Large intestine (tissue), 12 donors: ENCODE measurements around the gene LEMD3. TPM values are rescaled to one million over a fixed set of nuclear protein-coding genes. Genes with fewer than 3 reads are reported as not detected.

Experiments used
- DNase-seq, 2 donors: peaks; one replicate each; pipeline versions ENCODE4 v3.0.0 to v3.0.0-alpha.2; 2013
- H3K27ac ChIP-seq: one replicate; pipeline ENCODE4 v1.5.1; 2013; ENCODE audit warnings: low read length
- H3K27me3 ChIP-seq: 2 replicates; pipeline ENCODE4 v1.6.1; 2013; ENCODE audit warnings: low read length; ENCODE audit not compliant: control insufficient read depth, insufficient read depth
- H3K36me3 ChIP-seq: 2 replicates; pipeline ENCODE4 v1.6.1; 2013; ENCODE audit warnings: low read length; ENCODE audit not compliant: control insufficient read depth, insufficient read depth
- H3K4me1 ChIP-seq: one replicate; pipeline ENCODE4 v1.6.1; 2013; ENCODE audit warnings: low read length; ENCODE audit not compliant: control insufficient read depth, insufficient read depth
- H3K4me3 ChIP-seq: one replicate; pipeline ENCODE4 v1.5.1; 2013; ENCODE audit warnings: low read length
- H3K9me3 ChIP-seq: one replicate; pipeline ENCODE4 v1.6.1; 2013; ENCODE audit warnings: mild to moderate bottlenecking, low read depth, low read length, moderate library complexity; ENCODE audit not compliant: control insufficient read depth
- WGBS: methylation state at CpG from one replicate; pipeline ENCODE4 v1.1.5; 2013; ENCODE audit warnings: low lambda C conversion rate; ENCODE audit not compliant: insufficient coverage; 5-methylcytosine and 5-hydroxymethylcytosine counted together
- long read RNA-seq, 11 donors: transcript quantifications; one replicate each; lab custom pipeline, GENCODE V29; 2026
- polyA plus RNA-seq: library from polyadenylated mRNA; unstranded; fragments of 120-200 nt; gene quantifications from one replicate; pipeline ENCODE4 v1.2.1, GENCODE V29; 2013

The LEMD3 gene
- polyA plus RNA-seq, result 33.6 TPM
- long read RNA-seq, donor 1, full-length matches to known transcripts, result 5 of 5 reads
- long read RNA-seq, donor 1, partial matches to known transcripts, result 0 of 5 reads
- long read RNA-seq, donor 1, other reads (novel, unspliced or antisense), result 0 of 5 reads
- long read RNA-seq, donor 2, full-length matches to known transcripts, result 8 of 8 reads
- long read RNA-seq, donor 2, partial matches to known transcripts, result 0 of 8 reads
- long read RNA-seq, donor 2, other reads (novel, unspliced or antisense), result 0 of 8 reads
- long read RNA-seq, donor 3, result 0 reads
- long read RNA-seq, donor 4, result 0 reads
- long read RNA-seq, donor 5, full-length matches to known transcripts, result 2 of 2 reads
- long read RNA-seq, donor 5, partial matches to known transcripts, result 0 of 2 reads
- long read RNA-seq, donor 5, other reads (novel, unspliced or antisense), result 0 of 2 reads
- long read RNA-seq, donor 6, full-length matches to known transcripts, result 6 of 6 reads
- long read RNA-seq, donor 6, partial matches to known transcripts, result 0 of 6 reads
- long read RNA-seq, donor 6, other reads (novel, unspliced or antisense), result 0 of 6 reads
- long read RNA-seq, donor 7, full-length matches to known transcripts, result 4 of 4 reads
- long read RNA-seq, donor 7, partial matches to known transcripts, result 0 of 4 reads
- long read RNA-seq, donor 7, other reads (novel, unspliced or antisense), result 0 of 4 reads
- long read RNA-seq, donor 8, full-length matches to known transcripts, result 7 of 7 reads
- long read RNA-seq, donor 8, partial matches to known transcripts, result 0 of 7 reads
- long read RNA-seq, donor 8, other reads (novel, unspliced or antisense), result 0 of 7 reads
- long read RNA-seq, donor 9, full-length matches to known transcripts, result 4 of 4 reads
- long read RNA-seq, donor 9, partial matches to known transcripts, result 0 of 4 reads
- long read RNA-seq, donor 9, other reads (novel, unspliced or antisense), result 0 of 4 reads
- long read RNA-seq, donor 10, full-length matches to known transcripts, result 3 of 3 reads
- long read RNA-seq, donor 10, partial matches to known transcripts, result 0 of 3 reads
- long read RNA-seq, donor 10, other reads (novel, unspliced or antisense), result 0 of 3 reads
- long read RNA-seq, donor 11, full-length matches to known transcripts, result 5 of 5 reads
- long read RNA-seq, donor 11, partial matches to known transcripts, result 0 of 5 reads
- long read RNA-seq, donor 11, other reads (novel, unspliced or antisense), result 0 of 5 reads

DNA sequence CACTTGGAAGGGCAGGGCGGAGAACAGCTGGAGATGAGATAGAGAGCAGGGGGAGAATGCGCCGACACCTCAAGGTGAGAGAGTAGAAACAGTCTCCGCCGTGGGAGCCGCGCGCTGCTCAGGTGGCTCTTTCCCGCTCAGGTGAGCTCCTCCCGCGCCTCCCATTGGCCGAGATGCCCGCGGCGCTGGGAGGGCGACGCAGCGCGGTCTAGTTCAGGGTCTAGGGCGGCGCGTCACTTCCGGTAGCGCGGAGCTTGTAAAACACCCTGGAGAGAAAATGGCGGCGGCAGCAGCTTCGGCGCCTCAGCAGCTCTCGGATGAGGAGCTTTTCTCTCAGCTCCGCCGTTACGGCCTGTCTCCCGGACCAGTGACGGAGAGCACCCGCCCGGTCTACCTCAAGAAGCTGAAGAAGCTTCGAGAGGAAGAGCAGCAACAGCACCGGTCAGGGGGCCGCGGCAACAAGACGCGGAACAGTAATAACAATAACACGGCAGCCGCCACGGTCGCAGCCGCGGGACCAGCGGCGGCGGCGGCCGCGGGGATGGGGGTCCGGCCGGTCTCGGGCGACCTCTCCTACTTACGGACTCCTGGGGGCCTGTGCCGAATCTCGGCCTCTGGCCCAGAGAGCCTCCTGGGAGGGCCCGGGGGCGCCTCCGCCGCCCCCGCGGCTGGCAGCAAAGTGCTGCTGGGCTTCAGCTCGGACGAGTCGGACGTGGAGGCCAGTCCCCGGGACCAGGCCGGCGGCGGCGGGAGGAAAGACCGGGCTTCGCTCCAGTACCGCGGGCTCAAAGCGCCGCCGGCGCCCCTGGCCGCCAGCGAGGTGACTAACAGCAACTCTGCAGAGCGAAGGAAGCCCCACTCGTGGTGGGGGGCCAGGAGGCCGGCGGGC is at the start of gene LEMD3:
TSS of gene LEMD3 (plus strand) at position 264 of the 889 bp plus-strand sequence. CDS start at position 278, 14 bp downstream.
- no CpG with 5 or more reads among the region's 91 CpGs for WGBS
- Histone ChIP-seq H3K27ac (peak within 1 kb of the TSS; percentile 89), H3K4me1 (peaks cover 5% of the 10 kb centered on the region), H3K9me3 (peaks cover 3% of the 10 kb centered on the region), H3K4me3 (peak within 1 kb of the TSS; percentile 99), H3K36me3 (peaks cover 2% of the 10 kb centered on the region), H3K27me3 (no peaks in the 10 kb centered on the region)
- peak; percentile 97 to 98 for DNase-seq

DNA sequence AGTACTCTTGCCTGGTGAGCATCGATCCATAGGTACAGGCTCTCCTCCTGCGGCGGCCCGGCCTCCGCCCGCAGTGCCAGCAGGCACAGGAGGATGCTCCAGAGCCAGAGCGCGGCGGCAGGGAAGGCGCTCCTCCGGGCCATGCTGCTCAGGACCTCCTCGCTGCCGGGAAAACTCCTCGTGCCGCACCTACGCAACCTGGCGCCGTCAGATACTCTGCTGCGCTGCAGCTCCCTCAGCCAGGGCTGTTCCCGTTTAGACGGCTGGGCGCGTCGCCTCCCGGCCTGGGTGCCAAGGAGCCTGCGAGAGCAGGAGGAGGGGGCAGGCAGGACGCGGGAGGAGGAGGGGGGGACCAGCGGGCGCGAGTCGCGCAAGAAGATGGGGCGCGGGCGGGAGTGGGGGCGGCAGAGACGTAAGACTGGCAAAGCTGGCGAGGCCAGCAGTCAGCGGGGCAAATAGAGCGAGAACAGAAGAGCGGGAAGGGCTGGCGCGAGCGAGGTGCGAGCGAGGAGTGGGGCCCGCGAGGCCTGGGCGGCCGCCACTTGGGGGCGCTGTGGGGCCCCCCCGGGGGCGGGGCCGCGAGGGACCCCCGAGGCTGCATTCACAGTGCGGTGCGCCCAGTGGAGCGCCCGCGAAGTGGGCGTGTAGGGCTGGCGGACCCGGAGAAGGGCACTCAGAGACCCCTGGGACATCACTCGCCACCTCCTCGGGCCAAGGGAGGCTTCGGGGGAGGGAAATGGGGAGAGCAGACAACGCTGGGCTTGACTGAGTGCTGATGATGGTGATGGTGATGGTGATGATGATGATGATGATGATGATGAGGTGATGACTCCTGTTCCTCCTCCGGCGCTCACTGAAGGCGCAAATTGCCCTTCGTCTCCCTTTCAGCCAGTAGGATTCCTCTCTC is 48.1 kb upstream of the LEMD3 start, which contains the start of gene WIF1:
TSS of gene WIF1 (minus strand) at position 257 of the 907 bp plus-strand sequence. CDS start at position 143, 114 bp downstream.
- H3K4me1 ChIP-seq, result no peaks in the 10 kb centered on the region
- no peaks in the 10 kb centered on the region for H3K36me3 ChIP-seq
- H3K27ac ChIP-seq, result no peak within 1 kb of the TSS
- 20% methylated on average over 1 of the region's 73 CpGs for WGBS
- H3K4me3 ChIP-seq, result peak within 1 kb of the TSS; percentile 42
- peaks cover 8% of the 10 kb centered on the region for H3K9me3 ChIP-seq
- peak; percentile 27 to 52 for DNase-seq
- peaks cover 41% of the 10 kb centered on the region for H3K27me3 ChIP-seq

DNA sequence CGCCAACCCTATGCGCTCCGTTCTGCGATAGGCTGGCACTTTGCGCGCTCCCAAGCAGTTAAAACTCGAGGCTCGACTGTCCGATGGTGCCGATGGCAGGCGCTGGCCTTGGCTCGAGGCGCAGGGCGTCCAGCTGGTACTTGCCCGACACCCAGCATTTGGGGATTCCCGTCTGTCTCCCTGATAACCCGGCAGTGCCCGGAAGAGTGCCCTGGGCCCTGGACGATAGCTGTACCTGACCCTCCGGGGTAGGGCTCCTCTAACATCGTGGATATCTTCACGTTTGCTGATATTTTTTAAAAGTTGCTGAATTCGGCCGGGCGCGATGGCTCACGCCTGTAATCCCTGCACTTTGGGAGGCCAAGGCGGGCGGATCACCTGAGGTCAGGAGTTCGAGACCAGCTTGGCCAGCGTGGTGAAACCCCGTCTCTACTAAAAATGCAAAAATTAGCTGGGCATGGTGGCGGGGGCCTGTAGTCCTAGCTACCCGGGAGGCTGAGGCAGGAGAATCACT is 47.4 kb upstream of the LEMD3 start:
- Histone ChIP-seq H3K27me3 (peaks cover 44% of the 10 kb centered on the region), H3K9me3 (peaks cover 8% of the 10 kb centered on the region), H3K36me3 (no peaks in the 10 kb centered on the region), H3K27ac (no peak overlapping the region), H3K4me3 (no peak overlapping the region), H3K4me1 (no peaks in the 10 kb centered on the region)
- DNase-seq, result no peak
- WGBS, result 40% methylated on average over 1 of the region's 34 CpGs

DNA sequence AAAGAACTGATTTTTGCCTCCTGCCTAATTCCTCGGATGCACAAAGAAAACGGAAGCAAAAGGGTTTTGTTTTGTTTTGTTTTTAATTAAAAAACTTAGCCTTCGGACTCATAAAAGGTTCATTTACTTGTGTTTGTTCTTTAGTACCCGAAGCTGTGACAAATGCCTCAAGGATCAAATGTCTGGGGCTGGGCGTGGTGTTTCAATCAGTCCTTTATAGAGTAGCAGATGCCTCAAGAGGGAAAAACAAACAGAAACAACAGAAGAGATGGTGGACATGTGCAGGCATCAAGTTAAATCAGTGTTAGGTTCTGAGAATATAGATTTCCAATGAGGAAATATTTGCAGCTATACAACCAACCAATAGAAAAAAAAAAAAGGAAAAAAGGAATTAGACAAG is 46.7 kb upstream of the LEMD3 start:
- H3K9me3 ChIP-seq, result peaks cover 8% of the 10 kb centered on the region
- H3K27me3 ChIP-seq, result peaks cover 39% of the 10 kb centered on the region
- DNase-seq, result no peak
- no peak overlapping the region for H3K4me3 ChIP-seq
- 40% methylated on average over 3 of the region's 5 CpGs for WGBS
- no peaks in the 10 kb centered on the region for H3K4me1 ChIP-seq
- no peak overlapping the region for H3K27ac ChIP-seq
- no peaks in the 10 kb centered on the region for H3K36me3 ChIP-seq

DNA sequence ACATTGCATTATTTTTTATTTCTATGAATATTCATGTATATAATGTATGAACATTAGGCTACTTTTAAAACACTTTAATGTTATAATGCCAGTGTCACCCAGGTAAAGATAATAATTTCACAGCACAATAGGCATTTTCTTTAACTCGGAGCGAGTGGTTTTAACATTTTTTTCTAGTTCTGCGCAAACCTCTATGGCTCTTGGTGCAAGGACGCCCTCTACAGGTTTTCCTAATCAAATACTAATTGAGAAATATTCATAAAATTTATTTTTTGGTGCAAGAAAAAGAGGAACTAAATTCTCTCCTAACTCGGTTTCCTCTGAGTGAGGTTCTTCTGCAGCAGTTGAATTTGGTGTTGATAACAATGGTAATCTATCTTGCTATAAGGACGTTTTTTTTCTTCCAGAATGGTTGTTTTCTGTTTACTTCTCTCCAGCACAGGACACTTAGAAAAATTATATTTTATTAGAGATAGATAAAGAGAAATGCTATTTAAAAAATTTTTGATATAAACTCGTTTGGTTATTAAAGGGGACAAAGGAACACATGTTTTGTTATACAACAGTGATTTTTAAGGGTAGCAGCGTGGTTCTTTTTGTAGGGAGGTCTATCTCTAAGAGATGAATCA is 45.8 kb upstream of the LEMD3 start:
- H3K36me3 ChIP-seq, result no peaks in the 10 kb centered on the region
- H3K4me1 ChIP-seq, result no peaks in the 10 kb centered on the region
- peak in 1 of 2 donors; percentile 13 for DNase-seq
- H3K9me3 ChIP-seq, result peaks cover 8% of the 10 kb centered on the region
- peaks cover 35% of the 10 kb centered on the region for H3K27me3 ChIP-seq
- no peak overlapping the region for H3K4me3 ChIP-seq
- no peak overlapping the region for H3K27ac ChIP-seq
- 7% methylated on average over 3 of the region's 8 CpGs for WGBS

DNA sequence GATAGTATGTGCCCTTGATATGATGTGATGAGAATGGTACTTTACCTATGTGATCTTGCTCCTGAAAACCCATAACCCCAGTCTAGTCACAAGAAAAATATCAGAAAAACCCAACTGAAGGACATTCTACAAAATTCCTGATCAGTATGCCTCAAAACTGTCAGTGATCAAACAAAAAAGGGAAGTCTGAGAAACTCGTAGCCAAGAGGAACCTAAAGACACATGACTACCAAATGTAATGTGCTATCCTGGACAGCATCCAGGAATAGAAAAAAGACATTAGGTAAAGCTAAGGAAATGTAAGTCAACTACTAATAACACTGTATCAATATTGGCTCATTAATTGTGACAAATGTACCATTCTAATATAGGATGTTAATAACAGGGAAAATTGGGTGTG is 44.1 kb upstream of the LEMD3 start:
- Histone ChIP-seq H3K9me3 (peaks cover 8% of the 10 kb centered on the region), H3K4me1 (no peaks in the 10 kb centered on the region), H3K4me3 (no peak overlapping the region), H3K27ac (no peak overlapping the region), H3K36me3 (no peaks in the 10 kb centered on the region), H3K27me3 (peaks cover 32% of the 10 kb centered on the region)
- DNase-seq, result no peak
- 71% methylated on average over 1 of the region's 1 CpG for WGBS

DNA sequence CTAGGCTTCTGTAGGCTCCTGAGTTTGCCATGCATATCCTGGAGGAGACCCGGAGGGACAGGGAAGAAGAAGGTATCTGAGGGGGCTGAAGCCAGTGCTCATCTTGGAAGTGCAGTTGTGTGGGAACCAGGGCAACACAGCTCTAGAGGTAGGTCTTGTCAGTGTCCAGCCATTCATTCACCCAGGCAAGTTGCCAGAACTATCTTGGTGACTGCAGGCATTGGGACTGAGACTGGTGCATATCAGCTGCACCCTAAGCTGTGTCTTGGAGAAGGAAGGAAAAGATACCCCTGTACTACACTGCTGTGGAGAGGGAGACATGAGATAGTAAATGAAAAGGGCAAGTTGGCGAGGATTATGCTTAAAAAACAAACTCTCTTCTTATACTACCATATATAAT is 43.4 kb upstream of the LEMD3 start:
- no peak for DNase-seq
- H3K4me3 ChIP-seq, result no peak overlapping the region
- no peaks in the 10 kb centered on the region for H3K4me1 ChIP-seq
- no peak overlapping the region for H3K27ac ChIP-seq
- WGBS, result no CpG with 5 or more reads among the region's 2 CpGs
- peaks cover 7% of the 10 kb centered on the region for H3K9me3 ChIP-seq
- H3K36me3 ChIP-seq, result no peaks in the 10 kb centered on the region
- H3K27me3 ChIP-seq, result peaks cover 25% of the 10 kb centered on the region

DNA sequence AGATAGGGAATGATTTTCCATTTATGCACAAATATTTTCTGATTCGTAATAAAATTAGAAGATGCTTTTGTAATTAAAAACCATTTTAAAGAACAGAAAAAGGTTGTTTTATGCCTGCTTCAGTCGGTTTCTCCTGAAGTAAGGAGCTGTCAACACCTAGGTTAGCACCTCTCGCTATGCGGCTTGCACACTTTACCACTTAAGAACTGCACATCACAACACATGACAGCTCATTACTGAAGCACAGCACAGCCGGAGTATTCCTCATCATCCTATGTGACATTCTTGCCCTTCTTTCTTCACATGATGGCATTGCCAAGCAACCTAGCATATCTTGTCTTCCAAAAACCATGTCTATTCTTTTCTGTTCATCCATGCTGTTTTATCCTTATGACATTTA is 42.9 kb upstream of the LEMD3 start:
- no peaks in the 10 kb centered on the region for H3K36me3 ChIP-seq
- DNase-seq, result no peak
- H3K27me3 ChIP-seq, result peaks cover 20% of the 10 kb centered on the region
- H3K27ac ChIP-seq, result no peak overlapping the region
- no peaks in the 10 kb centered on the region for H3K4me1 ChIP-seq
- H3K4me3 ChIP-seq, result no peak overlapping the region
- peaks cover 4% of the 10 kb centered on the region for H3K9me3 ChIP-seq
- WGBS, result 90% methylated on average over 1 of the region's 5 CpGs
